DMS153 treated with DMSO at 0.1 percent for 48 hours (cell line): Measurements from ENCODE around the gene EPB41L4A.

Experiments used
- DNase-seq: peaks from one replicate; lab custom pipeline; 2025; ENCODE audit not compliant: unreplicated experiment; lab: John Stamatoyannopoulos, UW

Gene EPB41L4A

DNA sequence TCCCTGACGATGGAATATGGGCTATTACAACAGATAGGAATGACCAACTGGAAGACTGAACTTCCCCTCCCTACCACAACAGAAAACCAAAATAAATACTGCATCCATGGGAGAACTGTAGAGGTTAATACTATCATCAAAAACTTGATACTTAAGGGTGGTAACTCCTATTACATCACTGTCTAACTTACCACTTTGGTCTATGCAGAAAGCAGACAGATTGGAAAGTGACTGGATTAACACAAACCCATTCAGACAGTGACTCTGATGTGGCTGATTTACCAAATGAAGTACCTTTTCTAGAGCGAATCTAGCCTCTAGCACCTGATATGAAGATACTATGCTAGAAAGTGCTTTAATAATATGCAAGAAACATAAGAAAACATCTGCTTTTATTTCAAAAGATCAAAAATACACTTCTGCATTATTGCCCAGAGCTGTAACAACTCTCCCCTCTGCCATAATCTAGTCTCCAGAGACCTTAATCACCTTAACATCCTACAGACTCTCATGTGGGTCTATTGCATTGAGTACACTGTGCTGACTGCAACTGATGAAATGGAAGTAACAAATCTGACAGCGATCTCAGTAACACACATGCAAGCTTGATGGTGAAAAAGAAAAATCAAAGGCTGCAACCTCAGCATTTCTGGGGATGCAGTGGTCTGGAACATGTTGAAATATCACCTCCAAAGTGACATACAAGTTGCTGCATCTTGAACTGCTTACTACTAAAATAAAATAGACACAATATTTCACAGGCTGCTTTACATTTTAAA, 62.7 kb downstream of the EPB41L4A start:
- DNase-seq = no peak

DNA sequence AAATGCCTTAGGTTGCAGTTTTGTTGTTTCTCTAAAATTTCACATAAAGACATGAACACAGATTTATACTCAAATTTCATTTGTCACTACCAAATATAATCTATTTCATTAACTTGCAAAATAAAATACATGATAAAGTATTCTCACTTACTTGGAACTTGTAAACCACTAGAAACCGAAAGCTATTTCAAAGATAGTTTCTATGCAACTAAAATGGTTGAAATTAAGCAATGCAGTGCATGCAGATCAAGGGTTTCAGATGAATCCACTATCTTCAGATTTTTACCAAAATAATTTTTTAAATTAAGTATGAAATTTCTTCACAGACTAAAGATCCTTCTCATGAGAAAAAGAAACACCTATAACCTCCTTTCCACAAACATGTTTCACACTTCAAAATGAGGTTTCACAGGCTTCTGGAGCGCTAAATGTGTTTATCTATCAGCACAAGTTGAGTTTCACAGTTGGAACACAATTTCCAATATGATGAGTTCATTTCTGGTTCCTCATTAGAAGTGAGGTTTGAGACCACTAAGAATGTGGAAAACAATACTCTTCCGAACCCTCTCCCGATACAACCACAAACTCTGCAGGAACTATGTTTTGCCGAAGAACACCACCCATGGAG, 63.9 kb downstream of the EPB41L4A start:
- DNase-seq = no peak

GRCh38 chr5:112353678-112354077, 65.4 kb downstream of the EPB41L4A start:
- no peak for DNase-seq

DNA sequence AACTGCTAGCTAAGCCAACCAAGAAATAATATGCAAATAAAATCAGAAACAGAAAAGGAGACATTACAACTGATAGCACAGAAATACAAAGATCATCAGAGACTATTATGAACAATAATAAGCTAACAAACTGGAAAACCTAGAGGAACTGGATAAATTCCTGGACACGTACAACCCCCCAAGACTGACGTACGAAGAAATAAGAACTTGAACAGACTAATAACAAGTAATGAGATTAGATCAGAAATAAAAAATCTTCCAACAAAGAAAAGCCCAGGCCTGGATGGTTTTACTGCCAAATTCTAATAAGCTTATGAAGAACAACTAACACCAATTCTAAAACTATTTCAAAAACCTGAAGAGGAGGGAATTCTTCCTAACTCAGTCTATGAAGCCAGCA, 67.9 kb downstream of the EPB41L4A start:
- no peak for DNase-seq

DNA sequence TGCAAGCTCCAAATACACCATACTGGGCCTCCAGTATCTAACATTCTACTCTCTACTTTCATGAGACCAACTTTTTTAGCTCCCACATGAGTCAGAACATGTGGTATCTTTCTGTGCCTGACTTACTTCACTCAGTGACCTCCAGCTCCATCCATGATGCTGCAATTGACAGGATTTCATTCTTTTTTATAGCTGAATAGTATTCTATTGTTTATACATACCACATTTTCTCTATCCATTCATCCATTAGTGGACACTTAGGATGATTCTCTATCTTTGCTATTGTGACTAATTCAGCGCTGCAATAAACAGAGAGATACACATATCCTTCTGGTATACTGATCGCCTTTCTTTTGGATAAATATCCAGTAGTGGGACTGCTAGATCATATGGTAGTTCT, 68.5 kb downstream of the EPB41L4A start:
- DNase-seq = no peak

DNA sequence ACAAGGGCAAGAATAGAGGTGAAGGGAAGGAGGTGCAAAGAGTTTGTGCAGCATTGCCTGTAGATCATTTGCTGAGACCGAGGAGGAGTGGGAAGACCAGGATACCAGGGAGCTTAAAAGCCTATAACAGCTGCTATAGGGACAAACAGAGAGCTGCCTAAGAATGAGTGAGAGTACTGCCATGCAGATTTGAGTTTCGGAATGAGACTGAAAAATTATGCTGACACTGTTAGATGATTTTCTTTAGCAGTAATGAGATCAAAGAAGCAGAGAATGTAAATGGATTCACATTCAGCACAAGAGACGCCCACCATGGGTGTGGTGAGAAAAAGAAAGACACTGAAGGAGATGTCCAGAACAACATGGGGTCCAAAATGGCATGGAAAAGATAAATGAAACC, 69.7 kb downstream of the EPB41L4A start:
- no peak for DNase-seq

- DNase-seq = no peak
Observed at GRCh38 chr5:112348915-112349314, 70.2 kb downstream of the EPB41L4A start.

GRCh38 chr5:112348387-112348786, 70.7 kb downstream of the EPB41L4A start:
- DNase-seq = no peak

DNA sequence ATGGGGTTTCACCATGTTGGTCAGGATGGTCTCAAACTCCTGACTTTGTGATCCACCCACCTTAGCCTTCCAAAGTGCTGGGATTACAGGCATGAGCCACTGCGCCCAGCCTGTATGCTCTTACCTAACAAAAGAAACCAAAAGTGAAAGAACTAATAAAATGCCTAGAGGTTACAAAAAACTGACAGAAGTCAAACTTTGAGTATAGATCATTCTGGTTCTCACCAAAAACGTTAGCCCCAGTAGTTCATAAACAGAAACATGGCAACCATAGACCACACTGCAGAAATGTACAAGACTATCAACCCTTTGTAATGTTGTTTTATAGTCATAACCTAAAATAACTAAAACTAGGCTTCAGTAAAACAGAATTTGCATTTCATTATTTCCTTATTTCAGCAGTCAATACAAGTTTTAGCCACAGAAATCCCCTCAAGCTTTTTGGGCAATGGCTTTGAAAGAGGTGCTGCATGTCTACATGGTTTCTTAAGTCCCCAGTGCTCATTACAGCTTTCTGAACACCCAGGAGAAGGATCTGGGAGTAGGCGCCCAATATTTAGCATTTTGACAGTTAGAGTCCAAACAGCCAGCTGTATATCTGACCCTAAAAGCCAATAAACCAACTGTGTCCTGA, 72.5 kb downstream of the EPB41L4A start:
- DNase-seq = no peak

DNA sequence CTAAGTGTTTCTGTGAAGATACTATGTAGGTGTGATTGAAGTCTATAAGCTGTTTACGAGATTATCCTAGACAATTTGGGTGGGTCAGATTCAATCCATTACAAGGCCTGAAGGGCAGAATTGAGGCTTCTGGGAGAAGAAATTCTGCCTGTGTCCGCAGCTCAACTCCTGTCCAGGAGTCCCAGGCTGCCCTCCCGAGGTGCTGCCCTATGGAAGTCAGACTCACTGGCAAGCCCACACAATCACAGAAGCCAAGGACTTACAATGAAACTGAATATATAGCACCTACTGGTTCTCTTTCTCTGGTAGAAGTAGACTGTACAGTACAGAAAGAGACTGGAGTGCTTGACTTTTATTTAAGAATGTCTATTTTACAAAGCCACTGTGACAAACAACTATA, 74.5 kb downstream of the EPB41L4A start:
- DNase-seq = no peak

- DNase-seq = no peak
Observed at GRCh38 chr5:112342389-112342788, 76.7 kb downstream of the EPB41L4A start.

DNA sequence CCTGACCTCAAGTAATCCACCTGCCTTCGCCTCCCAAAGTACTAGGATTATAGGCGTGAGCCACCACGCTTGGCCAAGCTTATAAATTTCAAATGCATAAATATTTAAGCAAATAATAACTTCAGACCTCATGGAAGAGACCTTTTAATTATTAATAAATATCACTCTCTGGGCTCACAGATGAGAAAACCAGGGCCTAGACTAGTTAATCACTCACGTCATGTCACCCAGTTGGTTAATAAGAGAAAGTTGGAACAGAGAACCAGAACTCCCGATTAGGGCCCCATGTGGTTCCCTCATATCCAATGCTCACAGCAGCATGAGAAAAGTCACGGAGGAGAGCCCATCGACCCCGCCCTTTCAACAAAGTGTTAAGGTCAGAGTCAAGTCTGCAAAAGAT, 79.3 kb downstream of the EPB41L4A start:
- no peak for DNase-seq

DNA sequence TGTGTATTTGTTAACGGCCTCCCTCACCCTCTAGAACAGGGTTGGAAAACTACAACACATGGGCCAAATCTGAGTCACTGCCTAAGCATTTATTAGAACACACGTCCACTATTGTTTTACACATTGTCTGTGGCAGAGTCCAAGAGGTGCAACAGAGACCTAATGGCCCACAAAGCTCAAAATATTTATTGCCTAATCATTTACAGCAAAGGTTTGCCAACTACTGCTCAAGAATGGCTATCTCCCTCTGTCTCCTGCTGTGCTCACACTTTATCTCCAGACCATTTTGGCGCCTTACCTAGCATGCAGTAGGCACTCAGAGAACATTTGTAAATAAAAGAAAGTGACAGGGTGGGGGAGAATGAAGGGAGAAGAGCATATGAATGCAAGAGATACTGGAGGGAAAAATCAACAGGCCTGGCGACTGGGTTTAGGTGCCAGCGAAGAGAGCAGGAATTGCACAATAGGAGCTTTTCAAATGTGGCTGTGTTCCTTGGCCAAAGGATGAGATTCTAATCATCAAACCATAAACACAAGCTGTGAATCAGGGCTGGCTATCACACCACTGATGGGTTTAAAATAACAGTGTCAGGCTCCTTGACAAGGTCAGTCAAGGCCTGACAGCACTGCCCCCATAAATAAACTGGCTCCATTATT, 80.3 kb downstream of the EPB41L4A start:
- DNase-seq = peak; percentile 62

DNA sequence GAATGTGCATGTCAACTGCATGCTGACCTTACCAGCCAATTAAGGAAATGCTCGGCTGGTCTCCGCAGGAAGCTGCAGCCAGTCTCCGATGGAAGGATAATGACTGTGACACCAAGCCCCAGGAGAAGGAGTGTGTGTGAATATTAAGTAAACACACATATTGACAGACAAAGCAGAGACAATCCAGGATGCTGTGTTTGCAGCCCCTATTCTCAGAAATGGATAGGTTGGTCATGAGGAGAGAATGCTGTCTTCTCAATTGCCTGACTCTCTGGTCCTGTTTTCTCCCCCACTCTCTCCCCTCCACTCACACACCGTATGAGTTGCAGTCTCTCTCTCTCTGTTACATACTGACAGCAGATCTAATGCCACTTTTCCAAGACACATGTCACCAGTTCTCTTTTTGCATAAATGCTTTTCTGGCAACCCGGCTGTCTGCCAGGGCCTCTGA, 85.7 kb downstream of the EPB41L4A start:
- no peak for DNase-seq

GRCh38 chr5:112331892-112332291, 87.2 kb downstream of the EPB41L4A start:
- DNase-seq = no peak

DNA sequence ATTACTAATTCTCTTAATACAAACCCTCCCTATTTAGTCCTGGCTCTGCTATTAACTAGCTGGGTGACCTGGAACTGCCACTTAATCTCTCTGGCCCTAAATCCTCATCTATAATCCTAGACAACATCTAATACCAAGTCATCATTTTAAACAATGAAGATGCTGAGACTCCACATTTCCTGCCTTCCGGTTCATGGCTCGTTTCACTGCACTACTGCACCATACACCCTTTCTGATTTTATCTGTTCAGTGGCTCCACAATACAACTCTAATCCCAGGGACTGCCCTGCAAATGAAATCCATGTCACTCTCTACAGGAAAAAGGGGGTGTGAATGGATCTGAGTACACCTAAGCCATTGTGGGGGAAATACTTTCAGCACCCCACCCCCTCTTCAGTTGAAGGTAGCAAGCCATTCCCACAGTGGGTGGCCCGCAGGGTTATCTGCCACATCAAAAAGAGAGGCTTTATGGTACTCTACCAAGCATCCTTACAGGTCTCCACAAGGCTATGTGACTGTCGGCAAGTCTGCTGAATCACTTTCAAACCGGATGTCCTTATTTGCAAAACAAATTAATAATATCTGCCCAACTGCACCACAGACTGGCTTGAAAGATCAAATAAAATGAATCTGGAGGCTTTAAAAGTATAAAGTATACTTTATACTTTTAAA, 89.5 kb downstream of the EPB41L4A start:
- no peak for DNase-seq

GRCh38 chr5:112323166-112323565, 95.9 kb downstream of the EPB41L4A start:
- DNase-seq = no peak

DNA sequence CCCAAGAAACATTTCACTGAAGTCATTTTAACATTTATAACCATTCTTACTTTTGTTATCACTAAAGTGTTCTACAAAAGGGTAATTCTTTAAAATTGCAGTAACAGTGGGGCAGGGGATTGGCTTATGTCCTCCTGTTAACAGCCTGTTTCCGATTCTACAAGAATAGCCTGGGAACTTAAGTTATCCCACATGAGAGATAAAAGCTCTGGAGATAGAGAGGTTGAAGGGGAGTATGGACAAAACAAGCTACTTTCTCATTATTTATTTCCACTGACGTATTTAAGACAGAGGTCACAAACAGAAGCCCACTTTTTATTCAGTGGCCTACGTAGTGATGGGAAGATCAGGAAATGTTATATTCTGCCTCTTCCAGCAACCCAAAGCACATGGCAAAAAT, 98.7 kb downstream of the EPB41L4A start:
- DNase-seq = no peak

GRCh38 chr5:112318346-112318745, 100.7 kb downstream of the EPB41L4A start:
- no peak for DNase-seq

DNA sequence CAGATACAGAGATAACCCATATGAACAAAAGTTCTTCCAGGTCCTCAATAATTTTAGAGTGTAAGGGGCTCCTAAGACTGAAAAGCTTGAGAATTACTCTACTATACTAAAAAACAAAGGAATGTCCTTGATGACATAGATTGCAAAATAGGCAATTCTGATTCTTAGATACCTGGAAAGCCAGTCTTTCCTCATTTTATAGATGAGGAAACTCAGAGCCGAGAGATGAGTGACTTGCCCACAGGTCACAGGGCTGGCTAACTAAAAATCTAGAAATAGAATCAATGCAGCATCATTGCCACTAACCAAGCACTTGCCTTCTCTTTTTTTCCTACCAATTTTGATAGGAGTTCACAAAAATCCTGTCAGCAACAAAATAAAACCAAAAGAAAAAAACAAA, 101.2 kb downstream of the EPB41L4A start:
- no peak for DNase-seq

GRCh38 chr5:112316731-112317130, 102.3 kb downstream of the EPB41L4A start:
- no peak for DNase-seq
